Keratinocyte (primary cell): Measurements from ENCODE around the gene AIFM3.

Experiments used
- CTCF ChIP-seq, 3 experiments: IDR thresholded peaks in 1 of 3; conservative IDR thresholded peaks in 1 of 3; optimal IDR thresholded peaks in 1 of 3; 2 replicates in 2 of 3; 3 replicates in 1 of 3; pipeline versions ENCODE3 to v1.5.1; 2011; ENCODE audit warnings: low read length in 3 of 3, mild to moderate bottlenecking in 3 of 3, moderate library complexity in 2 of 3, control low read depth in 1 of 3, inconsistent platforms in 1 of 3; ENCODE audit not compliant: insufficient read depth in 2 of 3; ENCODE audit errors: extremely low read depth in 1 of 3
- EZH2 ChIP-seq: IDR thresholded peaks from one replicate; pipeline ENCODE4 v1.6.1; 2012; ENCODE audit warnings: inconsistent platforms, mild to moderate bottlenecking, low read length, moderate library complexity

- TF ChIP-seq CTCF (optimal IDR thresholded peaks at IDR 0.05 in 1 of 3, IDR thresholded peaks at IDR 0.05 in 1 of 3, conservative IDR thresholded peaks at IDR 0.05 in 1 of 3; ENCODE audit: extremely low read depth in 1 of 3, insufficient read depth in 2 of 3, low read length in 3 of 3) (no peak), EZH2 (no peak)
Measured at GRCh38 chr22:21026783-21027692, 60.0 kb downstream of the AIFM3 start.
